Endothelial cell of umbilical vein (primary cell): Measurements from ENCODE around the gene COL15A1. TPM values are rescaled to one million over a fixed set of nuclear protein-coding genes. Genes with fewer than 3 reads are reported as not detected.

Experiments used
- BruUV-seq: library from RNA; stranded (reverse); fragments of 400-500 nt; replicated peaks from 2 replicates; lab custom pipeline; 2021; lab: Mats Ljungman, UMichigan
- CTCF ChIA-PET: fragments of 300-600, 350-600 bp; sonication (Branson Sonifier 250); formaldehyde crosslinking; loops from one replicate; lab custom pipeline; 2021; ENCODE audit warnings: antibody characterized with exemption, inconsistent platforms; lab: Charles Lee
- POLR2A ChIA-PET: fragments of 300-600, 350-600 bp; sonication (Branson Sonifier 250); formaldehyde crosslinking; loops from one replicate; lab custom pipeline; 2021; ENCODE audit warnings: antibody characterized with exemption, inconsistent platforms; lab: Charles Lee
- DNase-seq: peaks from one replicate; pipeline ENCODE4 v3.0.0-alpha.2; 2011; ENCODE audit warnings: low read depth, low spot score
- FAIRE-seq: peaks from 2 replicates; lab custom pipeline; 2011; peaks lifted over from hg19 to GRCh38; lab: Jason Lieb, UNC
- H2AFZ ChIP-seq: 2 replicates; pipeline ENCODE4 v1.6.0; 2012; ENCODE audit warnings: low read depth, low read length, control low read depth, inconsistent platforms
- H3K27ac ChIP-seq: 2 replicates; pipeline ENCODE4 v1.5.1; 2011; ENCODE audit warnings: low read depth, mild to moderate bottlenecking, control low read depth, low read length, moderate library complexity; ENCODE audit not compliant: insufficient read depth
- H3K27me3 ChIP-seq, 2 experiments: 2 replicates each; pipeline versions ENCODE4 v1.6.0 to v1.6.1; 2011; ENCODE audit warnings: low read length in 2 of 2, mixed read lengths in 1 of 2; ENCODE audit not compliant: control insufficient read depth in 2 of 2, insufficient read depth in 2 of 2
- H3K36me3 ChIP-seq, 2 experiments: 2 replicates in 1 of 2; 3 replicates in 1 of 2; pipeline ENCODE4 v1.5.1; 2011; ENCODE audit warnings: low read length in 2 of 2, mild to moderate bottlenecking in 1 of 2, moderate library complexity in 1 of 2; ENCODE audit not compliant: control insufficient read depth in 2 of 2, insufficient read depth in 2 of 2; ENCODE audit errors: extremely low read depth in 1 of 2
- H3K4me1 ChIP-seq: 3 replicates; pipeline ENCODE4 v1.5.1; 2011; ENCODE audit warnings: mild to moderate bottlenecking, low read length; ENCODE audit not compliant: control insufficient read depth, insufficient read depth; ENCODE audit errors: extremely low read depth
- H3K4me2 ChIP-seq: 2 replicates; pipeline ENCODE4 v1.6.1; 2011; ENCODE audit warnings: low read length, control low read depth, mixed read lengths; ENCODE audit not compliant: insufficient read depth
- H3K4me3 ChIP-seq, 3 experiments: fragments of 200-600 bp in 1 of 3; sonication (generic), shearing (Covaris generic) in 1 of 3; replicated peaks in 1 of 3; 2 replicates each; pipeline ENCODE4 v1.5.1; 2011 to 2016; ENCODE audit warnings: control low read depth in 3 of 3, low read length in 3 of 3, mild to moderate bottlenecking in 2 of 3, inconsistent platforms in 1 of 3, low read depth in 1 of 3, moderate library complexity in 1 of 3; ENCODE audit not compliant: insufficient read depth in 1 of 3
- H3K79me2 ChIP-seq: 2 replicates; pipeline ENCODE4 v1.6.0; 2012; ENCODE audit warnings: low read length, inconsistent platforms; ENCODE audit not compliant: control insufficient read depth, insufficient read depth
- H3K9ac ChIP-seq: replicated peaks from 2 replicates; pipeline ENCODE3; 2011; ENCODE audit warnings: low read length, control low read depth; ENCODE audit not compliant: insufficient read depth; ENCODE audit errors: extremely low read depth
- H3K9me1 ChIP-seq: replicated peaks from 3 replicates; pipeline ENCODE4 v1.6.0; 2011; ENCODE audit warnings: mild to moderate bottlenecking, low read length; ENCODE audit not compliant: control insufficient read depth, insufficient read depth; ENCODE audit errors: extremely low read depth
- H3K9me3 ChIP-seq: replicated peaks from 2 replicates; pipeline ENCODE4 v1.5.1; 2012; ENCODE audit warnings: low read length, inconsistent platforms; ENCODE audit not compliant: control insufficient read depth, insufficient read depth
- H4K20me1 ChIP-seq: replicated peaks from 2 replicates; pipeline ENCODE3; 2011; ENCODE audit warnings: mild to moderate bottlenecking, low read length; ENCODE audit not compliant: control insufficient read depth, insufficient read depth; ENCODE audit errors: extremely low read depth
- EZH2 ChIP-seq: IDR thresholded peaks from 2 replicates; pipeline ENCODE4 v1.6.1; 2012; ENCODE audit warnings: borderline replicate concordance, low read depth, mild to moderate bottlenecking, moderate library complexity, low read length, inconsistent platforms; ENCODE audit not compliant: severe bottlenecking
- FOS ChIP-seq: IDR thresholded peaks from 2 replicates; pipeline ENCODE4 v1.6.1; 2011; ENCODE audit warnings: mild to moderate bottlenecking, low read length, moderate library complexity, borderline replicate concordance; ENCODE audit not compliant: insufficient read depth
- GATA2 ChIP-seq: IDR thresholded peaks from 2 replicates; pipeline ENCODE4 v1.7.0; 2011; ENCODE audit warnings: low read depth, mild to moderate bottlenecking, moderate library complexity, mixed read lengths, low read length; ENCODE audit not compliant: insufficient read length, insufficient read depth
- JUN ChIP-seq: IDR thresholded peaks from 2 replicates; pipeline ENCODE4 v1.6.1; 2011; ENCODE audit warnings: borderline replicate concordance, low read depth; ENCODE audit not compliant: insufficient read length, insufficient read depth
- MYC ChIP-seq: IDR thresholded peaks from one replicate; pipeline ENCODE4 v1.6.1; 2011; ENCODE audit warnings: mild to moderate bottlenecking, low read depth, low read length
- POLR2A ChIP-seq: IDR thresholded peaks from 2 replicates; pipeline ENCODE4 v1.6.1; 2012; ENCODE audit warnings: low read depth, mild to moderate bottlenecking, control low read depth, low read length
- POLR2AphosphoS5 ChIP-seq: IDR thresholded peaks from 2 replicates; pipeline ENCODE4 v1.6.1; 2012; ENCODE audit warnings: low read depth, mild to moderate bottlenecking, control low read depth, low read length, moderate library complexity; ENCODE audit not compliant: insufficient read depth
- dilution Hi-C: fragments of 300-500 bp; cut with MboI; formaldehyde crosslinking; loops from one replicate; pipeline ENCODE4 v1.15.0; 2019; ENCODE audit warnings: low sequenced_read_pairs; ENCODE audit not compliant: extremely low pct_ligation_motif_present
- intact Hi-C: fragments of 100-400 bp; cut with micrococcal nuclease; formaldehyde crosslinking; loops from one replicate; pipeline ENCODE4 v1.10.0; 2022
- polyA plus RNA-seq, 4 experiments: library from polyadenylated mRNA; depleted of rRNA in 3 of 4; stranded (reverse) in 3 of 4; unstranded in 1 of 4; fragments of >200 nt; gene quantifications; 2 replicates each; pipeline versions ENCODE4 v1.2.1 to v1.2.3, GENCODE V29; 2011 to 2012; ENCODE audit warnings: missing spikeins in 1 of 4
- total RNA-seq: library from RNA; stranded (reverse); gene quantifications from 2 replicates; pipeline ENCODE4 v1.2.3, GENCODE V29; 2021
- TF ChIP-seq, protein P1 (sequence below): IDR thresholded peaks from 2 replicates; pipeline ENCODE4 v1.6.1; 2011; ENCODE audit not compliant: insufficient read depth, insufficient read length
- TF ChIP-seq, protein P2 (sequence below), 2 donors: IDR thresholded peaks; 1 replicate in 1 of 2; 2 replicates in 1 of 2; pipeline ENCODE4 v1.5.1; 2011; ENCODE audit warnings: low read length in 2 of 2, mild to moderate bottlenecking in 2 of 2, moderate library complexity in 2 of 2, control low read depth in 1 of 2, inconsistent platforms in 1 of 2, low read depth in 1 of 2; ENCODE audit not compliant: insufficient read depth in 1 of 2; ENCODE audit errors: extremely low read depth in 1 of 2

COL15A1 gene
- total and polyA plus RNA-seq, 2 donors (not counting 3 experiments of a cell fraction or from before 2014, with no cell fraction given) = not detected

DNA sequence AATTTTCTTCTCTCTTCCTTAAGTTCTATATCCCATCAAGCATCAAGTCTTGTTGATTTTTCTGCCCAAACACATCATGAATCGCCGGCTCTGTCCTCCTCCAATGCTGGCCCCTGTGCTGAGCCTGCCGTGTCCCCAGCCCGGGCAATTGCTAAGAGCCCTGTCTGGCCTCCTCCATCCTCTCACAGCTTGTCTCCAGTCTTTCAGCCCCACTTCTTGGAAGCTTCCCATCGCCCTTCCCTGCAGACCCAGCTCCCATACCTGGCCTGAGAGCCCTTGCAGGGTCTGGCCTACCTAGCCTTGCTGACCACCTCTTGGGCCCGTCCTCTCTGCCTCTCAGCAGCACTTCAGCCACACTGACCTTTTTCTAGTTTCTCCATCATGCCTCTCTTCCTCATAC lies 61.9 kb downstream of the COL15A1 start:
- no peaks in the 10 kb centered on the region for H3K9me3 ChIP-seq
- no peak overlapping the region for H3K9ac ChIP-seq
- no peak overlapping the region for H3K4me2 ChIP-seq
- H3K4me3 ChIP-seq = no peak overlapping the region
- H3K79me2 ChIP-seq = no peaks in the 10 kb centered on the region
- dilution Hi-C loops = no loop called here
- intact Hi-C loops = no loop called here
- H3K27ac ChIP-seq = no peak overlapping the region
- TF ChIP-seq POLR2AphosphoS5 (no peak), JUN (no peak), EZH2 (no peak), GATA2 (no peak), POLR2A (no peak), MYC (no peak), FOS (no peak)
- TF ChIP-seq, protein P1, sequence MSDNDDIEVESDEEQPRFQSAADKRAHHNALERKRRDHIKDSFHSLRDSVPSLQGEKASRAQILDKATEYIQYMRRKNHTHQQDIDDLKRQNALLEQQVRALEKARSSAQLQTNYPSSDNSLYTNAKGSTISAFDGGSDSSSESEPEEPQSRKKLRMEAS = no peak
- TF ChIP-seq, protein P2, sequence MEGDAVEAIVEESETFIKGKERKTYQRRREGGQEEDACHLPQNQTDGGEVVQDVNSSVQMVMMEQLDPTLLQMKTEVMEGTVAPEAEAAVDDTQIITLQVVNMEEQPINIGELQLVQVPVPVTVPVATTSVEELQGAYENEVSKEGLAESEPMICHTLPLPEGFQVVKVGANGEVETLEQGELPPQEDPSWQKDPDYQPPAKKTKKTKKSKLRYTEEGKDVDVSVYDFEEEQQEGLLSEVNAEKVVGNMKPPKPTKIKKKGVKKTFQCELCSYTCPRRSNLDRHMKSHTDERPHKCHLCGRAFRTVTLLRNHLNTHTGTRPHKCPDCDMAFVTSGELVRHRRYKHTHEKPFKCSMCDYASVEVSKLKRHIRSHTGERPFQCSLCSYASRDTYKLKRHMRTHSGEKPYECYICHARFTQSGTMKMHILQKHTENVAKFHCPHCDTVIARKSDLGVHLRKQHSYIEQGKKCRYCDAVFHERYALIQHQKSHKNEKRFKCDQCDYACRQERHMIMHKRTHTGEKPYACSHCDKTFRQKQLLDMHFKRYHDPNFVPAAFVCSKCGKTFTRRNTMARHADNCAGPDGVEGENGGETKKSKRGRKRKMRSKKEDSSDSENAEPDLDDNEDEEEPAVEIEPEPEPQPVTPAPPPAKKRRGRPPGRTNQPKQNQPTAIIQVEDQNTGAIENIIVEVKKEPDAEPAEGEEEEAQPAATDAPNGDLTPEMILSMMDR (IDR thresholded peaks at IDR 0.05; ENCODE audit: extremely low read depth in 1 of 2, insufficient read depth in 1 of 2, low read depth in 1 of 2, low read length in 2 of 2) = no peak
- H3K9me1 ChIP-seq = no peaks in the 10 kb centered on the region
- H3K4me1 ChIP-seq = no peaks in the 10 kb centered on the region
- POLR2A ChIA-PET = no interaction called here
- H3K27me3 ChIP-seq = no peaks in the 10 kb centered on the region
- CTCF ChIA-PET = interaction anchor here (1.0 kb wide), 1 partner anchor 9 kb away, joined by 5 read pairs; no protein-coding TSS in a partner anchor
- no peak overlapping the region for H2AFZ ChIP-seq
- FAIRE-seq (no peak), DNase-seq (no peak)
- no peaks in the 10 kb centered on the region for H4K20me1 ChIP-seq
- no TSS peak for BruUV-seq
- H3K36me3 ChIP-seq = no peaks in the 10 kb centered on the region
